Esophagus squamous epithelium (tissue), 4 donors: ENCODE measurements around the gene CCAR1. TPM values are rescaled to one million over a fixed set of nuclear protein-coding genes. Genes with fewer than 3 reads are reported as not detected.

Experiments
- small RNA-seq, 4 donors: library from RNA; depleted of rRNA; stranded (forward); fragments of <200 nt; gene quantifications; one replicate each; pipeline ENCODE3, GENCODE V24; 2016
- total RNA-seq, 4 donors: library from RNA; depleted of rRNA; stranded (reverse); fragments of >200 nt; gene quantifications; one replicate each; pipeline ENCODE4 v1.1.0, GENCODE V29; 2016

The CCAR1 gene
- total RNA-seq, 4 donors from 2014 or later: 30.4 to 60.1 (median 44.1) TPM

Small RNAs within 50 kb of the gene (small RNA-seq; reads per million reads assigned to genes)
- gene MIR1254-1: 0 reads per million in 4 donors
- gene RF00019: 0 reads per million in 4 donors

Other genes with a start within 250 kb of the CCAR1 start
- 10 to 100 TPM in 1 of 4 donors, 1 to 10 TPM in 3; 1.8 to 10.5 (median 5.2) TPM for gene DNA2, start 249.3 kb upstream of the CCAR1 start, total RNA-seq
- 10 to 100 TPM in 3 of 4 donors, 1 to 10 TPM in 1; 6.3 to 59.7 (median 17.7) TPM for gene SLC25A16, start 193.7 kb upstream of the CCAR1 start, total RNA-seq
- 1 to 10 TPM in 2 of 4 donors, under 1 TPM in 2; 0.15 to 2.9 (median 0.80) TPM for gene TET1, start 160.9 kb upstream of the CCAR1 start, total RNA-seq
- 1 to 10 TPM in 3 of 4 donors, under 1 TPM in 1; 0.19 to 2.1 (median 1.5) TPM for gene STOX1, start 106.3 kb downstream of the CCAR1 start, total RNA-seq
- gene DDX50, start 180.1 kb downstream of the CCAR1 start, total RNA-seq: 10 to 100 TPM in 3 of 4 donors, 1 to 10 TPM in 1; 6.5 to 40.6 (median 24.6) TPM
- 100 to 1,000 TPM in 1 of 4 donors, 10 to 100 TPM in 3; 39.2 to 112 (median 84.0) TPM for gene DDX21, start 234.9 kb downstream of the CCAR1 start, total RNA-seq